Measurements from ENCODE around the gene ZNF540. TPM values are rescaled to one million over a fixed set of nuclear protein-coding genes. Genes with fewer than 3 reads are reported as not detected.

ZNF540 gene
- 0.33 and 0.34 TPM in 2 replicates for total RNA-seq

DNA sequence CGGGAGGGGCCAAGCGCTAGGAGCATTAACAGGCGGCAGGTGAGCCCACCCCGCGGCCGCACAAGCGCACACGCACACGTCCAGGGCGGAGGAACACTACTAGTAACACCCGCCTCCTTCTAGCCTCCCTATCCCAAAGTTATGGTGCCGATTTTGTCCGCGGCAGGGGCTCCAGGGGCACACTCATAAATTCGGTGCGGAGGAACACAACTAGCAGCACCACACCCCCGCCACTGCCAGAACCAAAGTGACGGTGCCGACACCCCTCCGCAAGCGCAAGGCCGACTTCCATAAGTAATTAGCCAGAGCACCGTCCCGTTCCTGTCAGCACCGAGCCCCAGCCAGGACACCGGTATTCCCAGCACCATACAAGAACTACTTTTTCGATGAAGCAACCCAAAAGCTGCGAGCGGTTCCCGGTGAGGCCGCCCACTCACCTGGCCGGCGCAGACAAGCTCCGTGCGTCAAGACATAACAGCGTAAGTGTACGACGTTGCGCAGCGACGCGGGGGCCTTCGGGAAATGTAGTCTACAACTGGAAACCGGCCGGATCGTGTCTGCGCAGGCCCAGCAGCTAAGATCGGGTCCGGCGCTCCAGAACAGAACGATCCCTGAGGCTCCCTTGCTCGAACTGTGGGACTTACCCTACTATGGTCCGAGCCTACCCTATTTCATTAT is at the start of gene ZNF540, which contains the start of gene ZNF571:
ZNF540 (plus strand) TSS at position 573 of the 678 bp plus-strand sequence. CDS start 3,572 bp downstream, outside the sequence.
ZNF571 (minus strand) TSS at position 489 of the 678 bp plus-strand sequence. CDS start 8,116 bp downstream, outside the sequence.

DNA sequence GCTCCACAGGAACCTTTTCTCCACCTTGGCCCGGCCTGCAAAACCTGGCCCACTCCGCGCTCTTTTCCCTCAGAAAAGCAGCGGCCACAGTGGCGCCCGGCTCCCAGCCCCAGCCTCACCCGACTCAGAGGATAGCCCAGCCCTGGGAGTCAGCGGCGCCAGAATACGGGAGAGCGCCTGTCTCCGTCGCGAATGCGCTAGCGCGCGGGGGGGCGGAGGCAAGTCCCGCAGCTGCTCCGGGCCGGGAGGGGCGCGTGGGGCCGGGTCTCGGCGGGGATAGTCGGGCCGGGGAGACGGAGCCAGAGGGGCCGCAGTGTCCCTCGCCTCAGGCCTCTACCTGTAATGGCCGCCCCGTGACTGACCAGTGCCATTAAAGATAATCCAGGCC is 60.6 kb downstream of the ZNF540 start, which contains the start of gene ZFP30:
ZFP30 (minus strand) TSS at position 165 of the 388 bp plus-strand sequence. CDS start 7,643 bp downstream, outside the sequence.

Other genes with a start within 250 kb of the ZNF540 start
- 3.9 and 7.6 TPM in 2 replicates for gene ZNF527, start 223.8 kb upstream of the ZNF540 start, total RNA-seq
- gene ZNF569, start 127.4 kb upstream of the ZNF540 start, total RNA-seq, result 4.4 and 8.5 TPM in 2 replicates
- gene ZNF570, start 125.5 kb upstream of the ZNF540 start, total RNA-seq, result 8.0 and 9.1 TPM in 2 replicates
- gene ZNF793, start 87.9 kb upstream of the ZNF540 start, total RNA-seq, result 0.22 and 0.86 TPM in 2 replicates
- 1.8 and 2.9 TPM in 2 replicates for gene ZNF571, start 84 bp upstream of the ZNF540 start, total RNA-seq
- gene ZFP30, start 60.6 kb downstream of the ZNF540 start, total RNA-seq, result 11.4 and 16.6 TPM in 2 replicates
- 1.7 and 3.1 TPM in 2 replicates for gene ZNF607, start 124.9 kb downstream of the ZNF540 start, total RNA-seq
- 3.4 and 5.5 TPM in 2 replicates for gene ZNF573, start 184.7 kb downstream of the ZNF540 start, total RNA-seq